Fibroblast of skin of left biceps (primary cell): Measurements from ENCODE around the gene DEFB121.

Experiments
- DNase-seq, 2 experiments: peaks; one replicate each; pipeline ENCODE4 v3.0.0-alpha.2; 2013; ENCODE audit warnings: low read depth in 2 of 2

DEFB121 gene

GRCh38 chr20:31363295-31363694 is 42.7 kb downstream of the DEFB121 start:
- no peak for DNase-seq

DNA sequence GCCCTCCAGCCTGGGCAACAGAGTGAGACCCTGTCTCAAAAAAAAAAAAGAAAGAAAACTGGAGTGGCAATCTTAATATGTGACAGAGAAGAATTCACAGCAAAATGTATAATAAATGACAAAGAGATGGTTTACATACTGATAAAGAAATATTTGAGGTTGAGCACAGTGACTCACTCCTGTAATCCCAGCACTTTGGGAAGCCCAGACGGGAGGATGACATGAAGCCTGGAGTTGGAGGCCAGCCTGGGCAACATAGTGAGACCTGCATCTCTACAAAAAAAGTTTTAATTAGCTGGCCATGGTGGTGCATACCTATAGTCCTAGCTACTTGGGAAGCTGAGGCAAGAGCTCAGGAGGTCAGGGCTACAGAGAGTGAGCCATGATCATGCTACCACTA is 50.0 kb downstream of the DEFB121 start:
- no peak for DNase-seq
